Progenitor cell of endocrine pancreas (in vitro differentiated cells): Measurements from ENCODE around the gene NAPSA. TPM values are rescaled to one million over a fixed set of nuclear protein-coding genes. Genes with fewer than 3 reads are reported as not detected.

Source experiments
- DNase-seq: peaks from one replicate; pipeline ENCODE4 v3.0.0; 2021; ENCODE audit warnings: low spot score; ENCODE audit not compliant: unreplicated experiment
- H3K27ac Mint-ChIP-seq: 2 replicates; pipeline ENCODE4 v1.8.0; 2021; ENCODE audit warnings: mild to moderate bottlenecking, moderate library complexity, mixed read lengths
- H3K27me3 Mint-ChIP-seq: 2 replicates; pipeline ENCODE4 v1.8.0; 2021; ENCODE audit warnings: mixed read lengths
- H3K36me3 Mint-ChIP-seq: 2 replicates; pipeline ENCODE4 v1.8.0; 2022; ENCODE audit warnings: mixed read lengths; ENCODE audit not compliant: insufficient read depth
- H3K4me1 Mint-ChIP-seq: 2 replicates; pipeline ENCODE4 v1.8.0; 2021; ENCODE audit warnings: low read depth, mixed read lengths
- H3K4me3 Mint-ChIP-seq: 2 replicates; pipeline ENCODE4 v1.8.0; 2021; ENCODE audit warnings: low read depth, mild to moderate bottlenecking, moderate library complexity, mixed read lengths
- H3K9me3 Mint-ChIP-seq: 2 replicates; pipeline ENCODE4 v1.8.0; 2021; ENCODE audit warnings: low read depth, mixed read lengths
- CTCF ChIP-seq: fragments of 200-600 bp; sonication (generic); IDR thresholded peaks from one replicate; pipeline ENCODE4 v1.5.0; 2021; ENCODE audit warnings: antibody characterized with exemption, mild to moderate bottlenecking; ENCODE audit not compliant: unreplicated experiment
- total RNA-seq: library from RNA; stranded (reverse); gene quantifications from 2 replicates; pipeline ENCODE4 v1.2.1, GENCODE V29; 2021

The NAPSA gene
- total RNA-seq, 1 donor from 2014 or later: 2.7 TPM

- Mint-ChIP-seq H3K9me3 (peaks cover 4% of the 10 kb centered on the region), H3K36me3 (peaks cover 1% of the 10 kb centered on the region), H3K27me3 (peaks cover 28% of the 10 kb centered on the region), H3K27ac (no peak overlapping the region), H3K4me1 (peaks cover 30% of the 10 kb centered on the region), H3K4me3 (no peak overlapping the region)
- DNase-seq: no peak
- TF ChIP-seq CTCF: no peak
Measured at GRCh38 chr19:50326101-50326664, 39.3 kb downstream of the NAPSA start.

GRCh38 chr19:50325310-50326100 lies 39.9 kb downstream of the NAPSA start:
- peak; percentile 84 for DNase-seq
- H3K9me3 Mint-ChIP-seq: peaks cover 4% of the 10 kb centered on the region
- peaks cover 28% of the 10 kb centered on the region for H3K4me1 Mint-ChIP-seq
- no peak for TF ChIP-seq CTCF
- H3K27me3 Mint-ChIP-seq: peaks cover 28% of the 10 kb centered on the region
- H3K27ac Mint-ChIP-seq: no peak overlapping the region
- H3K36me3 Mint-ChIP-seq: peaks cover 1% of the 10 kb centered on the region
- peak overlapping the region; percentile 57 for H3K4me3 Mint-ChIP-seq

- Mint-ChIP-seq H3K4me1 (peaks cover 19% of the 10 kb centered on the region), H3K27ac (no peak overlapping the region), H3K4me3 (no peak overlapping the region), H3K27me3 (peaks cover 25% of the 10 kb centered on the region), H3K9me3 (no peaks in the 10 kb centered on the region), H3K36me3 (peaks cover 1% of the 10 kb centered on the region)
- no peak for DNase-seq
- TF ChIP-seq CTCF: no peak
Measured at GRCh38 chr19:50324331-50324730, 41.1 kb downstream of the NAPSA start.

GRCh38 chr19:50323782-50324133 lies 41.7 kb downstream of the NAPSA start:
- Mint-ChIP-seq H3K4me1 (peaks cover 18% of the 10 kb centered on the region), H3K9me3 (no peaks in the 10 kb centered on the region), H3K27ac (no peak overlapping the region), H3K4me3 (no peak overlapping the region), H3K36me3 (peaks cover 1% of the 10 kb centered on the region), H3K27me3 (peaks cover 29% of the 10 kb centered on the region)
- DNase-seq: no peak
- TF ChIP-seq CTCF: no peak

- Mint-ChIP-seq H3K27me3 (peaks cover 29% of the 10 kb centered on the region), H3K9me3 (no peaks in the 10 kb centered on the region)
Measured at GRCh38 chr19:50322931-50323781, 42.3 kb downstream of the NAPSA start.

More at GRCh38 chr19:50322931-50323781, 42.3 kb downstream of the NAPSA start:
- TF ChIP-seq CTCF: no peak
- Mint-ChIP-seq H3K4me3 (no peak overlapping the region), H3K4me1 (peaks cover 18% of the 10 kb centered on the region), H3K36me3 (peaks cover 1% of the 10 kb centered on the region), H3K27ac (no peak overlapping the region)
- no peak for DNase-seq
